ENCODE measurements around the gene ODF2. TPM values are rescaled to one million over a fixed set of nuclear protein-coding genes. Genes with fewer than 3 reads are reported as not detected.

ODF2 gene
- total and polyA plus RNA-seq, 9 donors = 9.7 to 26.5 (median 20.3) TPM

DNA sequence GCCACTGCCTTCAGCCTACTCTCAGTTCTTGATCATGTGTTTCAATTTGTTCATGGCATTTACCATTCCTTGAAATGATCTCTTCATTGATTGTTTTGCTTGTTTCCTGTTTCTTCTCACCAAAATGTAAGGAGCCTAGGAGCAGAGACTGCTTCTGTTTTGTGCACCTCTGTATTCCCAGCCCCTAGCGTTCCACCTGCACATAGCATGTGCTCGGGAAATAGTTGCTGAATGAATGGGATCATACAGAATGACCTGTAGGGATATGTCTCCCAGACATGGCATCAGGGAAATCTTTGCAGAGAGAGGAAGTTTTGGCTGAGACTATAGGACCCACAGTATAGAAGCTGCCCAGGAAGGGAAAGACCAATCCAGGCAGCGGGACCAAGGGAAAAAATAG, 41.3 kb upstream of the ODF2 start:
- Histone ChIP-seq H3K4me3 (no peak overlapping the region), H3K27ac (no peak overlapping the region), H3K9me3 (no peaks in the 10 kb centered on the region), H3K4me1 (ENCODE audit: insufficient read depth) (peaks cover 5% of the 10 kb centered on the region), H3K27me3 (no peaks in the 10 kb centered on the region), H3K36me3 (no peaks in the 10 kb centered on the region)
- intact Hi-C loops (cut with DNase I) = loop anchor here in 1 of 4 donors (10.0 kb wide), 1 partner anchor 50 kb away; no protein-coding TSS in a partner anchor
- DNase-seq = no peak
- TF ChIP-seq, protein P1, sequence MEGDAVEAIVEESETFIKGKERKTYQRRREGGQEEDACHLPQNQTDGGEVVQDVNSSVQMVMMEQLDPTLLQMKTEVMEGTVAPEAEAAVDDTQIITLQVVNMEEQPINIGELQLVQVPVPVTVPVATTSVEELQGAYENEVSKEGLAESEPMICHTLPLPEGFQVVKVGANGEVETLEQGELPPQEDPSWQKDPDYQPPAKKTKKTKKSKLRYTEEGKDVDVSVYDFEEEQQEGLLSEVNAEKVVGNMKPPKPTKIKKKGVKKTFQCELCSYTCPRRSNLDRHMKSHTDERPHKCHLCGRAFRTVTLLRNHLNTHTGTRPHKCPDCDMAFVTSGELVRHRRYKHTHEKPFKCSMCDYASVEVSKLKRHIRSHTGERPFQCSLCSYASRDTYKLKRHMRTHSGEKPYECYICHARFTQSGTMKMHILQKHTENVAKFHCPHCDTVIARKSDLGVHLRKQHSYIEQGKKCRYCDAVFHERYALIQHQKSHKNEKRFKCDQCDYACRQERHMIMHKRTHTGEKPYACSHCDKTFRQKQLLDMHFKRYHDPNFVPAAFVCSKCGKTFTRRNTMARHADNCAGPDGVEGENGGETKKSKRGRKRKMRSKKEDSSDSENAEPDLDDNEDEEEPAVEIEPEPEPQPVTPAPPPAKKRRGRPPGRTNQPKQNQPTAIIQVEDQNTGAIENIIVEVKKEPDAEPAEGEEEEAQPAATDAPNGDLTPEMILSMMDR (IDR thresholded peaks at IDR 0.05) = no peak
- TF ChIP-seq EP300 (IDR thresholded peaks at IDR 0.05) (no peak), POLR2A (IDR thresholded peaks at IDR 0.05) (no peak)
- 53 to 60% (median 54%) methylated on average over 3 of the region's 3 CpGs for WGBS, 3 donors

DNA sequence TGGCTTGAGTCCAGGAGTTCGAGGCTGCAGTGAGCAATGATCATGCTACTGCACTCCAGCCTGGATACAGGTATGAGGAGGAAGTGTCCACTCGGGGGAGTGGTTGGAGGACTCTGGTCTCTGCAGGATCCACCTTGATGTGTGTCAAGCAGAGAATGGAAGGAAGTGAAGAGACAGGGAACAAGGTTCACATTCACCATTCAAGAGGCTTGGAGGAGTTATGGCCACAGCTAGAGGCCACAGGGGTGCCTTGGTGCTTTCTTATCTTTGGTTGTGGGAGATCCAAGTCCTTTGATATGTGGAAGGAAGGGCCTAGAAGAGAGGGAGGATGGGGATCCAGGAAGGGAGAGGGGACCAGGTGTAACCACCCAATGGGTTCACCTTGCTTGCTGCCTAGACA, 40.5 kb upstream of the ODF2 start:
- WGBS, 3 donors = 70 to 74% (median 71%) methylated on average over 2 of the region's 2 CpGs
- intact Hi-C loops (cut with DNase I) = loop anchor here in 1 of 4 donors (10.0 kb wide), 1 partner anchor 50 kb away; no protein-coding TSS in a partner anchor
- H3K4me3 ChIP-seq = no peak overlapping the region
- no peaks in the 10 kb centered on the region for H3K36me3 ChIP-seq
- H3K27ac ChIP-seq = no peak overlapping the region
- peaks cover 7% of the 10 kb centered on the region for H3K4me1 ChIP-seq (ENCODE audit: insufficient read depth)
- TF ChIP-seq POLR2A (IDR thresholded peaks at IDR 0.05) (no peak), EP300 (IDR thresholded peaks at IDR 0.05) (no peak)
- TF ChIP-seq, protein P1 (IDR thresholded peaks at IDR 0.05) = no peak
- no peaks in the 10 kb centered on the region for H3K9me3 ChIP-seq
- DNase-seq = no peak
- no peaks in the 10 kb centered on the region for H3K27me3 ChIP-seq

DNA sequence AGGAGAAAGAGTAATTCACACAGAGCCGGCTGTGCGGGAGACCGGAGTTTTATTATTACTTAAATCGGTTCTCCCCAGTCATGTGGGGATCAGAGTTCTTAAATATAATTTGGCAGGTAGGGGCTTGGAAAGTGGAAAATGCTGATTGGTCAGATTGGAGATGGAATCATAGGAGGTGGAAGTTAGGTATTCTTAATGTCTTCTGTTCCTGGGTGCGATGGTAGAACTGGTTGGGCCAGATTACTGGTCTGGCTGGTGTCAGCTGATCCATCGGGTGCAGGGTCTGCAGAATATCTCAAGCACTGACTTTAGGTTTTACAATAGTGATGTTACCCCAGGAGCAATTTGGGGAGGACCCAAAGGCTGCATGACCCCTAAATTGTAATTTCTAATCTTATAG, 39.8 kb upstream of the ODF2 start:
- H3K9me3 ChIP-seq = no peaks in the 10 kb centered on the region
- WGBS, 3 donors = 43 to 51% (median 45%) methylated on average over 6 of the region's 6 CpGs
- H3K36me3 ChIP-seq = no peaks in the 10 kb centered on the region
- DNase-seq = no peak
- H3K4me1 ChIP-seq (ENCODE audit: insufficient read depth) = peaks cover 7% of the 10 kb centered on the region
- H3K27me3 ChIP-seq = no peaks in the 10 kb centered on the region
- intact Hi-C loops (cut with DNase I) = loop anchor here in 1 of 4 donors (10.0 kb wide), 1 partner anchor 51 kb away; no protein-coding TSS in a partner anchor
- TF ChIP-seq EP300 (IDR thresholded peaks at IDR 0.05) (no peak), POLR2A (IDR thresholded peaks at IDR 0.05) (no peak)
- TF ChIP-seq, protein P1 (IDR thresholded peaks at IDR 0.05) = no peak
- no peak overlapping the region for H3K4me3 ChIP-seq
- no peak overlapping the region for H3K27ac ChIP-seq

DNA sequence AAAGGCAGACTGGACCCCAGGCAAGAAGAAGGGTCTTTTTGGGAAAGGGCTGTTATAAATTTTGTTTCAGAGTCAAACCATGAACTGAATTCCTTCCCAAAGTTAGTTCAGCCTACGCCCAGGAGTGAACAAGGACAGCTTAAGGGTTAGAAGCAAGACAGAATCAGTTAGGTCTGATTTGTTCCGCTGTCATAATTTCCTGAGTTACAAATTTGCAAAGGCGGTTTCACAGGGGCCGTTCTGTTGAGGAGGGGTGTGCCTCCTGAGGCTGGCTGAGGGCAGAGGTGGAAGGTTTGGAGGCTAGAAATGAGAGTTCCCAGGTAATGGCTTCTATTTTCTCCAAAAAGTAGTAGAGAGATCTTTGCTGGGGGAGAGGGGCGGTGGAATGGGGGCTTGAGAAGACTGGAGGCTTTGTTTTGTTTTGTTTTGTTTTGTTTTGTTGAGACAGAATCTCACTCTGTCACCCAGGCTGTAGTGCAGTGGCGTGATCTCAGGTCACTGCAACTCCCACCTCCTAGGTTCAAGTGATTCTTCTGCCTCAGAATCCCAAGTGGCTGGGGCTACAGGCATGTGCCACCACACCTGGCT, 39.3 kb upstream of the ODF2 start:
- Histone ChIP-seq H3K36me3 (no peaks in the 10 kb centered on the region), H3K4me3 (no peak overlapping the region)

More for the DNA sequence above, 39.3 kb upstream of the ODF2 start:
- no peak for TF ChIP-seq POLR2A (IDR thresholded peaks at IDR 0.05)
- TF ChIP-seq EP300 (IDR thresholded peaks at IDR 0.05) = no peak
- TF ChIP-seq, protein P1 (IDR thresholded peaks at IDR 0.05) = no peak
- Histone ChIP-seq H3K27ac (no peak overlapping the region), H3K4me1 (ENCODE audit: insufficient read depth) (peaks cover 10% of the 10 kb centered on the region), H3K27me3 (no peaks in the 10 kb centered on the region), H3K9me3 (no peaks in the 10 kb centered on the region)
- 58 to 65% (median 60%) methylated on average over 6 of the region's 6 CpGs for WGBS, 3 donors
- intact Hi-C loops (cut with DNase I) = loop anchor here in 1 of 4 donors (10.0 kb wide), 1 partner anchor 52 kb away; no protein-coding TSS in a partner anchor
- no peak for DNase-seq

All from ovary (tissue), 9 donors.